Measurements from ENCODE around the gene MAP3K15. TPM values are rescaled to one million over a fixed set of nuclear protein-coding genes. Genes with fewer than 3 reads are reported as not detected.

MAP3K15 gene
- total RNA-seq, 4 donors from 2014 or later = not detected

DNA sequence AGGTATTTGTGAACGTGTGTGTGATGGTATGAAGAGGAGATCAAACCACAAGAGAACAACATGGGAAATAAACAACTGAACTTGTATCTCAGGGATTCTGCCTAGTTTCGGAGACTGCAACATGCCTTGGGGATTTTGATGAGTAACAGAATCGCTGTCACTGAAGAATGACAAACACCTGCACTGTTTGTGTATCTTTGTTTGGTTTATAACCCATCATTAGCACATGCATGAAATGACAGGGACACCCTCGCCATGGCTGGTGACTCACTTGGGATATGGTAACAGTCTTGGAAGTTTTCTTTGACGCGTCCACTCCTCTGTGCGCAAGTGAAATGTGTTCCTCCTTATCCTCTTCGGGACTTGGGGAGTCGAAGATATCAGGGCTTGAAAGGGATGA is 30.3 kb upstream of the MAP3K15 start:
- TF ChIP-seq, protein P1, sequence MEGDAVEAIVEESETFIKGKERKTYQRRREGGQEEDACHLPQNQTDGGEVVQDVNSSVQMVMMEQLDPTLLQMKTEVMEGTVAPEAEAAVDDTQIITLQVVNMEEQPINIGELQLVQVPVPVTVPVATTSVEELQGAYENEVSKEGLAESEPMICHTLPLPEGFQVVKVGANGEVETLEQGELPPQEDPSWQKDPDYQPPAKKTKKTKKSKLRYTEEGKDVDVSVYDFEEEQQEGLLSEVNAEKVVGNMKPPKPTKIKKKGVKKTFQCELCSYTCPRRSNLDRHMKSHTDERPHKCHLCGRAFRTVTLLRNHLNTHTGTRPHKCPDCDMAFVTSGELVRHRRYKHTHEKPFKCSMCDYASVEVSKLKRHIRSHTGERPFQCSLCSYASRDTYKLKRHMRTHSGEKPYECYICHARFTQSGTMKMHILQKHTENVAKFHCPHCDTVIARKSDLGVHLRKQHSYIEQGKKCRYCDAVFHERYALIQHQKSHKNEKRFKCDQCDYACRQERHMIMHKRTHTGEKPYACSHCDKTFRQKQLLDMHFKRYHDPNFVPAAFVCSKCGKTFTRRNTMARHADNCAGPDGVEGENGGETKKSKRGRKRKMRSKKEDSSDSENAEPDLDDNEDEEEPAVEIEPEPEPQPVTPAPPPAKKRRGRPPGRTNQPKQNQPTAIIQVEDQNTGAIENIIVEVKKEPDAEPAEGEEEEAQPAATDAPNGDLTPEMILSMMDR (IDR thresholded peaks at IDR 0.05; ENCODE audit: low read depth) = no peak

DNA sequence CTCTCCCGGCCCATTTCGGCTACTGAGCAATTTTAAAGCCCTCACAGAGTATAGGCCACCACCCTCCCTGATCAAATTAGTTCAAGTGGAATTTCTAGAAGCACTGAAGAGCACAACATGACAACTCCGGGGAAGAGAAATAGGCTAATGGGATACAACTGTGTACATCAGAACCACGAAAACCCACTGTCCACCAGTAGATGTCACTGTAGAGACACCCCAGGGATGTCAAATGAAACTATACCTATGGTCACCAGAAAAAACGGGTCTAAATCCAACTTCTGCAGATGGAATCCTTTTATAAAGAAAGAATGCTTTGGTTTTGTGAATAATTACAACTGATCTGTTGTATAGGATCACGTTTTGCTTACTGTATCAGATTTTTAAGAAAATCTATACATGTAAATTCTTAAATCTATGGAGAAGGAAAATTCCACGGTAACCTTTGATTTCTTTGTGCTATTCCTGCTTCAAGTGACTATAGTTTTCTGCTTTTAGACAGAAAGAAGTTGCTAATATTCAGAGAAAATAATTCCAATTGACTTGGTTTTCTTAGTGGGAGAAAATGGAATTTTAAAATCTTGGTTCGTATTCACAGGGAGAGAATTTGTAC is 29.5 kb upstream of the MAP3K15 start:
- TF ChIP-seq, protein P1 (IDR thresholded peaks at IDR 0.05; ENCODE audit: low read depth) = no peak

DNA sequence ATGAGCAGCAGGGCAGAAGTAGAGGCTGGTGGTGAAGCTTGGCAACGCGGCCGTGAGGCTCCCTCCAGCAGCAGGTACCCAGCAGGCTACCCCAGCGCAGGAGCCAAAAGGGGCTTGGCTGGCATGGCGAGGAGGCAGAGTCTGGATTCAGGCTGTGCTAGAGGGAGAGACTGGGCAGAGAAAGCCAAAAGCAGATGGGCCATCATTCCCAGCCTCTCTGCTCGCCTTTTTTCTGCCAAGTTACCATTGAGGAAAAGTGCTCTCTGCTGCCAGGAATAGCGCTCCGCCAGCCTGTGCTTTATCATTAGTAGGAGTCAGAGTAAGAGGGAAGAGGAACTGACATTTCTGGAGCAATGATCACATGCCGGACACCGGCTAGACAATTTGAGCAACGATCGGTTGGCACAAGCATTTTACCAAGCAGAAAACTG is 28.7 kb upstream of the MAP3K15 start:
- TF ChIP-seq, protein P1 (IDR thresholded peaks at IDR 0.05; ENCODE audit: low read depth) = no peak

DNA sequence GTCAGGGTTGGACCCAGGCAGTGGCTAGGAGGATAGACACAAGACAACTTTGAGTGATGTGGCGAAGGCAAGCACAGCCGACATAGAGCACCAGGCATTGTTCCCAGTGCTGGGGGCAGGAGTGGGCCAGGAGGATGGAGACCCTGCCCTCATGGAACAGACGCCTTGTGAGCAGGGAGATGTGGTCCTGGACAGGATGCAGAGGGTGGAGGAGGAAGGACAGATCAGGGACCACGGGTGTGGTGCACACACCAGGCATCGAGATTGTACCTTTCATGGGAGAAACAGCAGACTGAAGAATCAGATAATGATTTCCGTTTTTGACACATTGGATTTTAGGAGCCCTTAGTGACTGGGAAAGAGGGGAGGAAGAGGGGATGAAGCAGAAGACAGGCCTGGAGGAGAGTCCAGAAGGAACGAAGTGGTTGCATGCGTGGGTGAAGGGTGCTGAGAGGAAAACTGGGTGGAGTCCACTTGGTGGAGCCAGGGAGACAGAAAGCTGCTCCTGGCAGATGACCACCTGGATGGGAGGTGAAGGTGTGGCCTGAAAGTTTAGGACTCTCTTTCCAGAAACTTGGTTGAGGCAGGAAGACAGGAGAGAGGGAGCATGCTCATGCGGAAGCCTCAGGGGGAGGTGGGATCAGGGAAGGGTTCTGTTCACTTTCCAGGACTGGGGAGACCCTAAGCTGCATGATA is 27.9 kb upstream of the MAP3K15 start:
- TF ChIP-seq, protein P1 (IDR thresholded peaks at IDR 0.05; ENCODE audit: low read depth) = no peak

DNA sequence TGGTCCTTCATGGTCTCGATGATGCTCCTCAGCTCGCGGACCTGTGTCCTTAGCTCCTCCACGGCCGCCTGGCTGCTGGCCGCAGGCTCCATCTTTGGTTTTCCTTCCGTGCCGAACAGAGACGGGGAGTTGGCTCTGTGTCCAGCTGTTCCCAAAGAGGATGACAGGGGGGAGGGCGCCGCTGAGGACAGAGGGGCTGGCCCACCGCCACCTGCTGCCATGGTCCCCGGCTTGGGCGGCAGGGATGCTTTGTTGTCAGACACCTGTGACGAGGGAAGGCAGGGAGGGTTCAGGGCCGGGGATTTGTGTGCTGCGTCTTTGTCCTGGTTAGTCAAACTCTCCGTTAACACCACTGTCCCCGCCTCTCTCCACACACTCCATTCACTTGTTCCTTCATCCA is 26.6 kb upstream of the MAP3K15 start:
- TF ChIP-seq, protein P1 (IDR thresholded peaks at IDR 0.05; ENCODE audit: low read depth) = no peak

DNA sequence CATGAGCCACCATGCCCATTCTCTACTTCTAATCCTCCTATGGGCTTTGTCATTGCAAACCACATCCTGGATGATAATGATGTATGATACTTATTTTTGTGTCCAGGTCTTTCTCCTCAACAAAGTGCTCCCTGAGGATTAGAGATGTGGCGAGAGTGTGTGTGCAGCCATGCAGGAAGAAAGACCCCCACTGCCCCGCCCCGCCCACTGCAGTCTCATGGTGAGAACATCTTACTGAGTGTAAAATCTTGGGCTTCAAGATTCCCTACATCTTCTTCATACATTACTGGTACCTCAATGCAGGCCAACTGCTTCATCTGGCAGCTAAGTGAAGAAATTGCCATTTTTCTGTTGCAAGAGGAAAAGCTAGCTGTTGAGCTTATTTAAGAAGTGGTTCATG is 25.9 kb upstream of the MAP3K15 start:
- TF ChIP-seq, protein P1 (IDR thresholded peaks at IDR 0.05; ENCODE audit: low read depth) = no peak

DNA sequence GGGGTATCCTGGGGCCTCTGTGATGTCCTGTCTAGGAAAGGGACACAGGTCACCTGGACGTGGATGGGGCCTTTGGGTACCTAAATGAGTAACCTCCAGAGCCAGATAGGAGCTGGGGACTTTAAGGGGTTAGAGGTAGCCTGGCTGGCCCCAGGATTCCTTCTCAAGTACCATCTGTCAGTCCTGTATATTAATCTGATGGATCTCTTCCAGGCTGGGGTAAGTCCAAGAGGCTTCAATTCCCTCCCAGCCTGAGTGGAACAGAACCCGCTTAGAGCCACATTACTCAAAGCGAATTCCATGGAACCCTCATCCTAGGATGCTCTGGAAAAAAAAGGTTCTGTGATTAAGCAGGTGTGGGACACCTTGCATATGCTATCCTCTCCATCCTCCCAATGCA is 24.8 kb upstream of the MAP3K15 start:
- TF ChIP-seq, protein P1 (IDR thresholded peaks at IDR 0.05; ENCODE audit: low read depth) = no peak
